Trophoblast cell (in vitro differentiated cells and primary cell): Measurements from ENCODE around the gene SMPX.

Experiments
- DNase-seq, 2 donors: peaks; one replicate each; pipeline ENCODE4 v3.0.0-alpha.2; 2016
- H2AFZ ChIP-seq: 2 replicates; pipeline ENCODE4 v1.6.1; 2013; ENCODE audit warnings: low read length, moderate library complexity, mild to moderate bottlenecking; ENCODE audit not compliant: insufficient read depth, poor library complexity
- H2AK5ac ChIP-seq: 2 replicates; pipeline ENCODE4 v1.6.1; 2013; ENCODE audit warnings: mild to moderate bottlenecking, low read length
- H2BK120ac ChIP-seq: 2 replicates; pipeline ENCODE4 v1.6.1; 2013; ENCODE audit warnings: low read length, mild to moderate bottlenecking, moderate library complexity; ENCODE audit not compliant: insufficient read depth, poor library complexity
- H2BK12ac ChIP-seq: 2 replicates; pipeline ENCODE4 v1.6.1; 2013; ENCODE audit warnings: mild to moderate bottlenecking, low read length, moderate library complexity
- H2BK5ac ChIP-seq: 2 replicates; pipeline ENCODE4 v1.6.1; 2013; ENCODE audit warnings: low read length, low read depth, moderate library complexity, mild to moderate bottlenecking; ENCODE audit not compliant: poor library complexity
- H3K14ac ChIP-seq: 2 replicates; pipeline ENCODE4 v1.6.1; 2013; ENCODE audit warnings: mild to moderate bottlenecking, low read length
- H3K18ac ChIP-seq: 2 replicates; pipeline ENCODE4 v1.6.1; 2013; ENCODE audit warnings: mild to moderate bottlenecking, low read length
- H3K23ac ChIP-seq: 2 replicates; pipeline ENCODE4 v1.6.1; 2013; ENCODE audit warnings: low read length
- H3K27ac ChIP-seq: 2 replicates; pipeline ENCODE4 v1.5.1; 2013; ENCODE audit warnings: low read depth, mild to moderate bottlenecking, inconsistent platforms, low read length, moderate library complexity
- H3K27me3 ChIP-seq: 2 replicates; pipeline ENCODE4 v1.6.1; 2013; ENCODE audit warnings: inconsistent platforms, mild to moderate bottlenecking, low read length, moderate library complexity; ENCODE audit not compliant: insufficient read depth
- H3K36me3 ChIP-seq, 2 experiments: 1 replicate in 1 of 2; 2 replicates in 1 of 2; pipeline ENCODE4 v1.6.1; 2013; ENCODE audit warnings: low read length in 2 of 2, mild to moderate bottlenecking in 2 of 2, moderate library complexity in 1 of 2; ENCODE audit not compliant: insufficient read depth in 2 of 2, control insufficient read depth in 1 of 2
- H3K4ac ChIP-seq: 2 replicates; pipeline ENCODE4 v1.6.1; 2013; ENCODE audit warnings: low read depth, mild to moderate bottlenecking, low read length, moderate library complexity
- H3K4me1 ChIP-seq, 2 experiments: 1 replicate in 1 of 2; 2 replicates in 1 of 2; pipeline ENCODE4 v1.6.1; 2013; ENCODE audit warnings: low read length in 2 of 2, mild to moderate bottlenecking in 2 of 2, moderate library complexity in 1 of 2; ENCODE audit not compliant: insufficient read depth in 2 of 2, control insufficient read depth in 1 of 2
- H3K4me2 ChIP-seq: 2 replicates; pipeline ENCODE4 v1.6.1; 2013; ENCODE audit warnings: inconsistent platforms, mild to moderate bottlenecking, low read length, moderate library complexity
- H3K4me3 ChIP-seq: 2 replicates; pipeline ENCODE4 v1.5.1; 2013; ENCODE audit warnings: mild to moderate bottlenecking, low read depth, low read length, inconsistent platforms
- H3K79me1 ChIP-seq: one replicate; pipeline ENCODE4 v1.6.1; 2013; ENCODE audit warnings: low read length
- H3K79me2 ChIP-seq: 2 replicates; pipeline ENCODE4 v1.6.1; 2013; ENCODE audit warnings: low read length, mild to moderate bottlenecking; ENCODE audit not compliant: control insufficient read depth, insufficient read depth, poor library complexity
- H3K9ac ChIP-seq: 2 replicates; pipeline ENCODE4 v1.6.1; 2013; ENCODE audit warnings: mild to moderate bottlenecking, low read length
- H3K9me3 ChIP-seq: 2 replicates; pipeline ENCODE4 v1.6.1; 2013; ENCODE audit warnings: low read depth, mild to moderate bottlenecking, control low read depth, inconsistent platforms, low read length; ENCODE audit not compliant: insufficient read depth
- H4K12ac ChIP-seq: 2 replicates; pipeline ENCODE4 v1.6.1; 2013; ENCODE audit warnings: low read depth, mild to moderate bottlenecking, low read length, moderate library complexity
- H4K8ac ChIP-seq: 2 replicates; pipeline ENCODE4 v1.6.1; 2013; ENCODE audit warnings: low read depth, mild to moderate bottlenecking, low read length, moderate library complexity
- H4K91ac ChIP-seq: one replicate; pipeline ENCODE4 v1.6.1; 2013; ENCODE audit warnings: low read depth, mild to moderate bottlenecking, low read length, moderate library complexity
- WGBS: extraction: QIAGEN DNeasy Blood & Tissue Kit; methylation state at CpG from one replicate; pipeline ENCODE4 v1.1.7; 2013; ENCODE audit warnings: missing lambda C conversion rate; ENCODE audit not compliant: insufficient read length, insufficient coverage; ENCODE audit errors: extremely low coverage; 5-methylcytosine and 5-hydroxymethylcytosine counted together

SMPX gene

GRCh38 chrX:21699136-21699535 lies 58.8 kb downstream of the SMPX start:
- Histone ChIP-seq H3K4me1 (no peaks in the 10 kb centered on the region), H2BK120ac (no peak overlapping the region), H3K4me2 (no peak overlapping the region), H4K91ac (no peak overlapping the region), H3K79me1 (no peaks in the 10 kb centered on the region), H2AFZ (no peak overlapping the region), H4K8ac (no peak overlapping the region), H3K18ac (no peak overlapping the region), H4K12ac (no peak overlapping the region), H3K14ac (no peak overlapping the region), H3K27ac (no peak overlapping the region), H3K36me3 (no peaks in the 10 kb centered on the region), H3K79me2 (no peaks in the 10 kb centered on the region), H2BK12ac (no peak overlapping the region), H3K9me3 (no peaks in the 10 kb centered on the region), H2BK5ac (no peak overlapping the region), H3K4me3 (no peak overlapping the region), H3K9ac (no peak overlapping the region), H3K27me3 (no peaks in the 10 kb centered on the region), H2AK5ac (no peak overlapping the region), H3K23ac (no peak overlapping the region), H3K4ac (no peak overlapping the region)
- DNase-seq, result no peak
- no CpG with 5 or more reads among the region's 3 CpGs for WGBS

- H3K23ac ChIP-seq, result no peak overlapping the region
- H4K8ac ChIP-seq, result no peak overlapping the region
- H2BK12ac ChIP-seq, result no peak overlapping the region
- H3K4ac ChIP-seq, result no peak overlapping the region
- no peaks in the 10 kb centered on the region for H3K9me3 ChIP-seq
- no peaks in the 10 kb centered on the region for H3K79me1 ChIP-seq
- no peak overlapping the region for H3K27ac ChIP-seq
- WGBS, result no CpG with 5 or more reads among the region's 4 CpGs
- H2BK120ac ChIP-seq, result no peak overlapping the region
- H3K4me2 ChIP-seq, result no peak overlapping the region
- no peak overlapping the region for H2AFZ ChIP-seq
- no peaks in the 10 kb centered on the region for H3K4me1 ChIP-seq
- no peak overlapping the region for H3K18ac ChIP-seq
- H3K9ac ChIP-seq, result no peak overlapping the region
- no peak for DNase-seq
- H3K14ac ChIP-seq, result no peak overlapping the region
- H4K91ac ChIP-seq, result no peak overlapping the region
- H4K12ac ChIP-seq, result no peak overlapping the region
- H3K79me2 ChIP-seq, result no peaks in the 10 kb centered on the region
- H2BK5ac ChIP-seq, result no peak overlapping the region
- H3K36me3 ChIP-seq, result no peaks in the 10 kb centered on the region
- H2AK5ac ChIP-seq, result no peak overlapping the region
- H3K27me3 ChIP-seq, result no peaks in the 10 kb centered on the region
- no peak overlapping the region for H3K4me3 ChIP-seq
Observed at GRCh38 chrX:21698272-21698671, 59.6 kb downstream of the SMPX start.

- H3K4me2 ChIP-seq, result no peak overlapping the region
- no peak overlapping the region for H2AK5ac ChIP-seq
- H2BK12ac ChIP-seq, result no peak overlapping the region
- H3K4me3 ChIP-seq, result no peak overlapping the region
- no peak overlapping the region for H2BK5ac ChIP-seq
- no peak overlapping the region for H3K18ac ChIP-seq
- H3K79me2 ChIP-seq, result no peaks in the 10 kb centered on the region
- DNase-seq, result no peak
- no peak overlapping the region for H4K91ac ChIP-seq
- no peaks in the 10 kb centered on the region for H3K4me1 ChIP-seq
- H3K27me3 ChIP-seq, result no peaks in the 10 kb centered on the region
- H3K14ac ChIP-seq, result no peak overlapping the region
- no peaks in the 10 kb centered on the region for H3K9me3 ChIP-seq
- H4K12ac ChIP-seq, result no peak overlapping the region
- no peak overlapping the region for H2AFZ ChIP-seq
- H3K36me3 ChIP-seq, result no peaks in the 10 kb centered on the region
- H4K8ac ChIP-seq, result no peak overlapping the region
- no peak overlapping the region for H2BK120ac ChIP-seq
- H3K27ac ChIP-seq, result no peak overlapping the region
- no peak overlapping the region for H3K4ac ChIP-seq
- H3K79me1 ChIP-seq, result no peaks in the 10 kb centered on the region
- H3K9ac ChIP-seq, result no peak overlapping the region
- H3K23ac ChIP-seq, result no peak overlapping the region
- WGBS, result no CpG with 5 or more reads among the region's 3 CpGs
Observed at GRCh38 chrX:21691512-21692018, 66.4 kb downstream of the SMPX start.

GRCh38 chrX:21683941-21684340 lies 74.0 kb downstream of the SMPX start:
- Histone ChIP-seq H3K79me1 (no peaks in the 10 kb centered on the region), H2AK5ac (no peak overlapping the region), H3K18ac (no peak overlapping the region), H4K91ac (no peak overlapping the region), H3K79me2 (no peaks in the 10 kb centered on the region), H3K4me3 (no peak overlapping the region), H2BK12ac (no peak overlapping the region), H3K23ac (no peak overlapping the region), H4K12ac (no peak overlapping the region), H3K27ac (no peak overlapping the region), H2BK120ac (no peak overlapping the region), H3K4me2 (no peak overlapping the region), H3K4ac (no peak overlapping the region), H2BK5ac (no peak overlapping the region), H3K9me3 (no peaks in the 10 kb centered on the region), H3K27me3 (no peaks in the 10 kb centered on the region), H3K4me1 (no peaks in the 10 kb centered on the region), H3K36me3 (no peaks in the 10 kb centered on the region), H2AFZ (no peak overlapping the region), H3K14ac (no peak overlapping the region), H3K9ac (no peak overlapping the region), H4K8ac (no peak overlapping the region)
- DNase-seq, result no peak
- no CpG with 5 or more reads among the region's 1 CpG for WGBS
